Heart left ventricle (tissue), 13 donors: Measurements from ENCODE around the gene ANKH.

ENCODE experiments used
- CTCF ChIP-seq, 12 donors: fragments of 200-600 bp; sonication (generic) in 4 of 12; IDR thresholded peaks; one replicate each; pipeline versions ENCODE4 v1.5.0 to v1.8.0; 2018 to 2022; ENCODE audit warnings: antibody characterized with exemption in 12 of 12, mild to moderate bottlenecking in 5 of 12
- POLR2A ChIP-seq, 2 donors: fragments of 450-650 bp; IDR thresholded peaks; one replicate each; pipeline ENCODE4 v1.6.1; 2017; ENCODE audit warnings: antibody characterized with exemption in 2 of 2, mild to moderate bottlenecking in 2 of 2, moderate library complexity in 2 of 2
- donor health status: ischemic (EF 13 %, LVEDD 7.1; RV severe dilation, severe dysfunction).
- donor health status: DM: no; HTN: yes; CAD: no.
- donor health status: DM: no; HTN: no; CAD: no.
- donor health status: ischemic (EF 25% LVEDD 6.9; RV normal size, moderate dysfunction).
- donor health status: ischemic (EF 25% LVEDD 5.7; RV mildly dilated, moderate dysfunction).
- donor health status: ischemic (EF 35%, LVEDD 5.7; RV mildly dilated, moderate dysfunction).
- donor health status: nonischemic (EF 11% LVEDD 7.7; RV severe dilation, severe dysfunction).
- donor health status: DM: yes; HTN: yes; CAD: no.
- donor health status: PGD.
- donor health status: ischemic (EF 29% LVEDD 5.4; RV normal size, mild dysfunction).
- donor health status: nonischemic (EF 23%, LVEDD 6.1; RV moderate dilation, normal function).

- TF ChIP-seq CTCF (IDR thresholded peaks at IDR 0.05): no peak
- no peak for TF ChIP-seq POLR2A (IDR thresholded peaks at IDR 0.05)
These were observed 178.5 kb downstream of the ANKH start for GRCh38 chr5:14693070-14693469.
